GM21737 (cell line): Measurements from ENCODE around the gene CST7.

ENCODE experiments used
- ATAC-seq: cut with Tn5 transposase; IDR thresholded peaks from one replicate; pipeline ENCODE4 v1.9.1; 2021; ENCODE audit warnings: mild to moderate bottlenecking, moderate library complexity; ENCODE audit not compliant: unreplicated experiment

CST7 gene

GRCh38 chr20:24983896-24984295, 34.8 kb downstream of the CST7 start:
- no peak for ATAC-seq

DNA sequence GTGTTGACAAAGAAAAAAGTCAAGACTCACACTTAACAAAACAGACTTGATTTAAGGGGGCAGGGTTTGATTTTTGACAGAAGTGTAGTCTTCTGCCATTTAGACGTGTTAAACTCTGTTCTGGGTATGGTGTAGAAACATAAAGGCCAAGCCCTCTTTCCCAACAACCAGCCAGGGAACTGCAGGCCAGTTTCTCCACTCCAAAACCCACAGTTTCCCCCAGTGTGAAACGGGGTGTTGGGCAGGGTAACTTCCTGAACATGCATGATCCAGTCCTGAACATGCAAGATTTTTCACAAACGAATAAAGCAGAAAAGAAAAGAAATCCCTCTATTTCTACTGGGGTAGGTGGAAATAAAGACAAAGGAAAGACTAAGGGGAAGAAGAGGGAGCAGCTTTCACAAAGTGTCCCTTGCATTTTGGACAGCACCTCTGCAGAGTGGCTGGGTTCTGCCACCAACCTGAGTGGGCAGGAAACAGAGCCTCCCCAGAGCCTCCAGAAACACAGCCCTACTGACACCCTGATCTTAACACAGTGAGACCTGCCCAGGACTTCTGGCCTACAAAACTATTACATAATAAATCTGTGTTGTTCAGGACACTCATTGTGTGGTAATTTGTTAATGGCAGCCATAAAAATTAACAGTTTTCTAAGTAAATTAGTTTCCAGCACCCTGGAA, 36.0 kb downstream of the CST7 start:
- ATAC-seq = no peak

- no peak for ATAC-seq
Measured at GRCh38 chr20:24985802-24986201, 36.7 kb downstream of the CST7 start.

DNA sequence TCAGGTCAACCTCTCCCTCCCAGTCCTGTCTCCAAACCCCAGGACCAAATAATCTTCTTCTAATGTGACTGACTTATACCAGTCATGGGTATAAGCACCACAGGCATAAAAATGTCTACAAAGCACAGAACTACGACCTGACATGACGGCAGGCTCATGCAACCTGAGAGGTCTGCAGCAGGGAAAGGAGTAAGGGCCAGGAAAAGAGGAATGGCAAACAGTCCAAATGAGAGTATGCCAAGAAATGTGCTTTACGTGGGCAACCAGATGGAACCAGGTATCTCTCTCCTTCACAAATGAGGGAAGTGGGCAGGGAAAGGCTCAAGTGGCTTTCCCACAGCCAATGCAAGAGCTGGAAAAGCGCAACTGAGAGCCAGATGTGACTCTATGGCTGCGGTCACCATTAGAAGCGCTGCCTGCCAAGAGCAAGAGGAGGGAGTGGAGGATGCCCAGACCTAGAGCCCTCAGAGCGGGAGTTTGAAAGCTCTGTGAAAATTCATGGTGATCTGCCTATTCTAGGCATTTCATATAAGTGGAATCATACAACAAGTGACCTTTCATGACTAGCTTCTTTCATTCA, 37.5 kb downstream of the CST7 start:
- ATAC-seq = no peak

- ATAC-seq = no peak
Measured at GRCh38 chr20:24987244-24987643, 38.2 kb downstream of the CST7 start.

GRCh38 chr20:24987873-24988835, 39.1 kb downstream of the CST7 start:
- ATAC-seq = no peak

DNA sequence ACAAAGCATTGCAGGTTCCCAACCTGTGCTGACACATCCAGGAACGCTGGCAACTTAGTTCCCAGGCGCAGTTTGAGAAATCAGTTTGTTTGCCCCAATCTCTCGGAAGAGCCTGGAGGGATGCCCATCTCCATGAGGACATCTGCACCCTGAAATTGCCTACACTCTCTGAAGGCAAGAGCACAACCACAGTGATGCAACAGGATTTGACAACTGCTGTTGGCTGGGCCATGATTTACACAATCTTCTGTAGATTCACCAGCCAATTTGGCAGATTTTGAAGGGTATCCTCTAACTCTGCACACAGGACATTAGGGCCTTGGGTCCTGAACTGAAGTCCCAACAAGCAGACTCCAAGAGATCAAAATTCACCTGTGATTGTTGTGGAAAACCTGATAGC, 40.1 kb downstream of the CST7 start:
- ATAC-seq = no peak

- ATAC-seq = no peak
Measured at GRCh38 chr20:24990810-24991252, 41.8 kb downstream of the CST7 start.

DNA sequence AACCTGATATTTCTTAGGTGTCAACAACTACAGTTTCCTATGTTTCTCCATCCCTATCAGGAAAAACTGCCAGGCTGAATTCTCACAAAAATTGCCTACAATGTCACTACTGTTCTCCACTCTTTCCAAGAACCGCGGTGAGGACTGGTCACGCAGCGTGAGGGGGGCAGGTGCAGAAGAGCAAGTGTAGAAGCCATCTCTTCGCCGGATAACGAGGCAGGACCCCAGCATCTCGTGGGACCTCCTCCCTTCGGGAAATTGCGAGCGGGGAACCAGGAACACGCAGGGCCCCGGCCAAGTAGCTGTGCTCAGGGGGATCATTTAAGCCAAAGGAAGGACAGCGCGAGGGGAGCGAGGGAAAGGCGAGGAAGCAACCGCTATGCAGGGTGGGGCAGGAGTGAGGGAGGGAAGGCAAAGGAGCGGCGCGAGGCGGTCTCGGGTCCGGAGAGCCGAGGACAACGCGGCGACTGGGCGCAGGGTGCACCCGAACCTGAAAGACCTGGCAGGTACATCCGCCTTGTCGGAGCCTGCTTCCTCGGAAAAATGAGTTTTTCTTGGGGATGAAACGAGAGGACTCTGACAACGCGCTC, 42.9 kb downstream of the CST7 start:
- peak; percentile 7 for ATAC-seq

DNA sequence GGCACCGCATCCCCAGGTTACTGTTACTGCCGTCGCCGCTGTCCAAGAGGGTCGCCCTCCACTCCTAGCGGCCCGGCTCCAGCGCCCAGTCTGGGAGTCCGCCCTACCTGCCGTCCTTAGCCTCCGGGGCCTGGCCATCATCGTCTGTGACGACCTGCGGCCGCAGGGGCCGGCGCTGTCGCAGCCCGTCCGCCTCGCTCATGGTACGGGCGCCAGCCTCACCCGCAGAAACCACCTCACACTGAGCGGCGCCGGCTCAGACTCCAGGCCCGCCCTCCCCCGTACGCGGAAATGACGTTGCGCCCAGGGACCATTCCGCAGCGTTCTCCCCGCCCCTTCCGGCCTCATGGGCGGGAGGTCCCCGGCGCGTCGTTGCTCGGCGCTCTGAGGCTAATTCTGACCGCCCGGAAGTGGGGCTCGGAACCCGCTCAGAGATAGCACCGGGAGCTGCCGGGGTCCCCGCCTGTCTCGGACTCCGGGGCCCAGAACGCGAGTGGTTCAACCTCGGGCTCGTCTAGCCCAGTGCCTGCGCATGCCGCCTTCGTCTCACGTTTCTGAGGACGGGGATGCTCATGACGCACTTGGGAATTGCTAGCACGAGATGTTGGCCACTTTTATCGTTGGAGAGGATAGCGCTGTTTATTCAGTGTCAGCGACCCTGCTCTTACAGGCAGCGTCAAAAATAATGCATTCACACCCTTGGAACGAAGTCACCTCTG, 43.6 kb downstream of the CST7 start, which contains the start of gene APMAP:
TSS of gene APMAP (minus strand) at position 265 of the 719 bp plus-strand sequence. CDS start at position 202, 63 bp downstream.
- peak; percentile 93 for ATAC-seq

DNA sequence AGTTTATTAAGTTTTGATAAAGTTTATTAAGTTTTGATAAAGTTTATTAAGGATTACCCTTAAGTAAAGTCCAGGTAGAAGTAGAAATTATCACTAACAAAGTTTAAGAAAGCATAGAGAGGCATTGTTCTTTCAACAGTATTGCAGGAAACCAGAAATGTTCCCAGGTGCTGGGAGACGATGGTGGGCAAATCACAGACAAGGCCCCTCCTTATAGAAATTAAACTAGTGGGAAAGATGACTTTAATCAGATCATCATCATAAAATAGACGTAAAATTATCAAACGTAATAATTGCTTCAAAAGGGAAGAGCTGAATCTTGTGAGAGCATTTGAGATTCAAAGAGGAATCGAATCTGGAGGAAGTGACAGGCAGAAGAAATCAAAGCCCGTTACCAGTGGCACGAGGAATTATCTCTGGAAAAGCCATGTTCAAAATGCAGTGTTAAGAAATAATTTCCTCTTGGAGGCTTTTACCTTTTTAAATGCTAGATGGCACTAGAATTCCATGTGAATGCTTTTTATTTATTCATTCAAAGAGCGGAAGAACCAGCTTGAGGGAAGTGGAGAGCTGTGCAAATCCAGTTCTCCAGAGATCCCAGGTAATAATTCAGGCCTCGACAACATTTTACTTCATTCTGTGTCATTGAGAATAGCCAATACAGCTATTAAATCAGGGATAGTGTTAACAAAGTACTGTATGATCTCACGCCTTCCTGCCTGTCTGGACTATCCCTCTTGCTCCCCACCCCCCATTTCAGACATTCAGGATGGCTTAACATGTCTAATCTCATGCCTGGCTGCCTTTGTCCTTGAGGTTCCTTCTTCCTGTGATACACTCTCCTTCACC, 44.5 kb downstream of the CST7 start:
- no peak for ATAC-seq

GRCh38 chr20:24994186-24994465, 45.1 kb downstream of the CST7 start:
- ATAC-seq = no peak

GRCh38 chr20:24994470-24995368, 45.6 kb downstream of the CST7 start:
- ATAC-seq = no peak

GRCh38 chr20:24995741-24996448, 46.8 kb downstream of the CST7 start:
- ATAC-seq = no peak

- no peak for ATAC-seq
Measured at GRCh38 chr20:24996449-24997377, 47.6 kb downstream of the CST7 start.

- no peak for ATAC-seq
Measured at GRCh38 chr20:24998121-24998520, 49.1 kb downstream of the CST7 start.
